ENCODE measurements around the gene DPYD. TPM values are rescaled to one million over a fixed set of nuclear protein-coding genes. Genes with fewer than 3 reads are reported as not detected.

Gene DPYD
- total RNA-seq, 4 donors from 2014 or later = 35.7 to 65.4 (median 43.7) TPM

DNA sequence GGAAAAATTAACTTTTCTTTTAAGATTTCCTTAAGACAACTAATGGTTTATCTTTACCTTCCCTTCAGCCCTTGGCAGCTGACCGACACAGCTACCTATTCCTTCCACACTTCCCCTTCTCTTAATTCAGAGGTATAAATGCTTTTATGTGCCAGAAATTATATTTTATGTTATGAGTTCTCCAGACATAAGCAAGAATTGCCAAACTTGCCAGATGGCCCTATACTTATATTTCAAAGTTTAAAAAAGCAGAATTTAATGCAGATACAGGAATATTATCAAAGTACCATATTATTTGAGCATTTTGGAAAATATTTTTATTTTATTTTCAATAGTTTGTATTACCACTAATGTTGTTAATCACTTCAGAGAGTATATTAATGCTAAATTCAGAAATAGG lies 754.2 kb downstream of the DPYD start:
- Histone ChIP-seq H3K4me1 (no peaks in the 10 kb centered on the region), H3K9me3 (peaks cover 0 to 15% (median 0%) of the 10 kb centered on the region in 4 donors), H3K27ac (no peak overlapping the region), H3K27me3 (no peaks in the 10 kb centered on the region), H3K4me3 (no peak overlapping the region), H3K36me3 (peaks cover 0 to 4% (median 0%) of the 10 kb centered on the region in 3 donors)
- TF ChIP-seq CTCF (IDR thresholded peaks at IDR 0.05) = no peak
- TF ChIP-seq EP300 (IDR thresholded peaks at IDR 0.05) = no peak
- no peak for TF ChIP-seq POLR2A (IDR thresholded peaks at IDR 0.05)
- DNase-seq (ENCODE audit: low spot score in 2 of 2) = no peak
- 84 to 88% methylated on average over 1 of the region's 1 CpG for WGBS, 2 donors

GRCh38 chr1:97164276-97164639 lies 756.6 kb downstream of the DPYD start:
- H3K27me3 ChIP-seq = no peaks in the 10 kb centered on the region
- DNase-seq (ENCODE audit: low spot score in 2 of 2) = no peak
- WGBS, 2 donors = 73 to 97% methylated on average over 1 of the region's 1 CpG
- no peak overlapping the region for H3K27ac ChIP-seq
- TF ChIP-seq POLR2A (IDR thresholded peaks at IDR 0.05) = no peak
- TF ChIP-seq EP300 (IDR thresholded peaks at IDR 0.05) = no peak
- TF ChIP-seq CTCF (IDR thresholded peaks at IDR 0.05) = no peak
- H3K9me3 ChIP-seq = peaks cover 0 to 15% (median 0%) of the 10 kb centered on the region in 4 donors
- no peak overlapping the region for H3K4me3 ChIP-seq
- H3K36me3 ChIP-seq = peaks cover 0 to 4% (median 0%) of the 10 kb centered on the region in 3 donors
- no peaks in the 10 kb centered on the region for H3K4me1 ChIP-seq

GRCh38 chr1:97163591-97164275 lies 757.1 kb downstream of the DPYD start:
- TF ChIP-seq POLR2A (IDR thresholded peaks at IDR 0.05) (no peak), EP300 (IDR thresholded peaks at IDR 0.05) (no peak), CTCF (IDR thresholded peaks at IDR 0.05) (no peak)
- no peak overlapping the region for H3K27ac ChIP-seq
- 79 to 82% methylated on average over 1 of the region's 1 CpG for WGBS, 2 donors
- peaks cover 0 to 15% (median 0%) of the 10 kb centered on the region in 4 donors for H3K9me3 ChIP-seq
- no peak overlapping the region for H3K4me3 ChIP-seq
- DNase-seq (ENCODE audit: low spot score in 2 of 2) = no peak
- H3K27me3 ChIP-seq = no peaks in the 10 kb centered on the region
- no peaks in the 10 kb centered on the region for H3K4me1 ChIP-seq
- H3K36me3 ChIP-seq = peaks cover 0 to 4% (median 0%) of the 10 kb centered on the region in 3 donors

DNA sequence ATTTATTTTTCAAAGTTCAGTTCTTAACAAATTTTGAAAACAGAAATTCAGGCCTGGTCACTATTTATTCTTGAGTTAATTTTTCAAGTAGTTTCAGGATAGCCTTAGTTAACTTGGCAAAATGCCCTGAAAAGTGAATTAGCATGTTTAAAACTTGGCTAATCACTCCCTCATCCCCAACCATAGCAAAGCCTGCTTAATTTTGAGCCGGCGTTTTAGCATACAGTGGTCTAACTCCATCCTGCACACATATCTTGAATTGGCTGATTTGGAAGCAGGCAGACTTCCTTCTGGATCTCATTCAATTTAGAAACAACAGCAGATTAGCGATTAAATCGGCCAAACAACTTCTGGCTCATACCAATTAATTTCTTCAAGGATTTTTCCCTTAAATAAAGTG lies 760.0 kb downstream of the DPYD start:
- no peak overlapping the region for H3K27ac ChIP-seq
- WGBS, 2 donors = 43 to 45% methylated on average over 4 of the region's 4 CpGs
- H3K4me1 ChIP-seq = no peaks in the 10 kb centered on the region
- TF ChIP-seq CTCF (IDR thresholded peaks at IDR 0.05) (no peak), EP300 (IDR thresholded peaks at IDR 0.05) (no peak), POLR2A (IDR thresholded peaks at IDR 0.05) (no peak)
- no peak overlapping the region for H3K4me3 ChIP-seq
- H3K27me3 ChIP-seq = no peaks in the 10 kb centered on the region
- DNase-seq (ENCODE audit: low spot score in 2 of 2) = no peak
- H3K36me3 ChIP-seq = peaks cover 0 to 4% (median 0%) of the 10 kb centered on the region in 3 donors
- peaks cover 0 to 15% (median 0%) of the 10 kb centered on the region in 4 donors for H3K9me3 ChIP-seq

DNA sequence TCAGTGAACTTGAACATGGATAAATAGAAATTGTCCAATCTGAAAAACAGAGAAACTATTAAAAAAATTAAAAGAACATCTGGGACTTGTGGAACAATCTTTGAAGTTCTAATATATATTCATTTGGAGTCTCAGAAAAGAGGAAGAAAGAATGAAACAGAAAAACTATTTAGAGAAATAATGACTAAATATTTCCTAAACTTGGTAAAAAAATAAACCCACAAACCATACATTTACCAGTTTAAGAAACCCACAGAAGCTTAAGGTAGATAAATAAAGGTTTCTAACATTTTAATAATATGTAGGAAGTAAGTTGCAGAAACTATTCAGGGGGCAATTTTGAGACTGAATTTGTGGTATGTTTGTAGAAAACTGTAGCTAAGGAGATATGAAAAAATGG lies 761.5 kb downstream of the DPYD start:
- DNase-seq (ENCODE audit: low spot score in 2 of 2) = no peak
- peaks cover 0 to 12% (median 0%) of the 10 kb centered on the region in 4 donors for H3K9me3 ChIP-seq
- no peak for TF ChIP-seq CTCF (IDR thresholded peaks at IDR 0.05)
- TF ChIP-seq POLR2A (IDR thresholded peaks at IDR 0.05) = no peak
- TF ChIP-seq EP300 (IDR thresholded peaks at IDR 0.05) = no peak
- H3K4me3 ChIP-seq = no peak overlapping the region
- H3K27me3 ChIP-seq = no peaks in the 10 kb centered on the region
- peaks cover 0 to 11% (median 0%) of the 10 kb centered on the region in 3 donors for H3K36me3 ChIP-seq
- no peak overlapping the region for H3K27ac ChIP-seq
- no peaks in the 10 kb centered on the region for H3K4me1 ChIP-seq

Data from tibial nerve (tissue), 4 donors.